ENCODE results near the gene VCX2.
"Not testable (repeated sequence)": the region's sequence is repeated elsewhere in the genome, so short reads cannot be mapped to it uniquely, and the experiment has no call there.

VCX2 gene

GRCh38 chrX:8141896-8142295, 29.2 kb downstream of the VCX2 start:
- Mint-ChIP-seq H3K27me3 (no peaks in the 10 kb centered on the region), H3K4me1 (ENCODE audit: low read depth) (no peaks in the 10 kb centered on the region), H3K4me3 (no peak overlapping the region), H3K9me3 (ENCODE audit: low read depth) (no peaks in the 10 kb centered on the region), H3K36me3 (no peaks in the 10 kb centered on the region), H3K27ac (no peak overlapping the region)

- Mint-ChIP-seq H3K27ac (no peak overlapping the region), H3K4me3 (no peak overlapping the region), H3K4me1 (ENCODE audit: low read depth) (no peaks in the 10 kb centered on the region), H3K36me3 (no peaks in the 10 kb centered on the region), H3K9me3 (ENCODE audit: low read depth) (no peaks in the 10 kb centered on the region), H3K27me3 (no peaks in the 10 kb centered on the region)
Measured at GRCh38 chrX:8140986-8141744, 29.9 kb downstream of the VCX2 start.

- Mint-ChIP-seq H3K9me3 (ENCODE audit: low read depth) (no peaks in the 10 kb centered on the region), H3K27ac (no peak overlapping the region), H3K4me1 (ENCODE audit: low read depth) (no peaks in the 10 kb centered on the region), H3K36me3 (no peaks in the 10 kb centered on the region), H3K27me3 (no peaks in the 10 kb centered on the region), H3K4me3 (no peak overlapping the region)
Measured at GRCh38 chrX:8139716-8140115, 31.4 kb downstream of the VCX2 start.

GRCh38 chrX:8138252-8138651, 32.8 kb downstream of the VCX2 start:
- H3K27me3 Mint-ChIP-seq, result no peaks in the 10 kb centered on the region
- no peak overlapping the region for H3K27ac Mint-ChIP-seq
- H3K9me3 Mint-ChIP-seq (ENCODE audit: low read depth), result no peaks in the 10 kb centered on the region
- H3K4me1 Mint-ChIP-seq (ENCODE audit: low read depth), result no peaks in the 10 kb centered on the region
- no peaks in the 10 kb centered on the region for H3K36me3 Mint-ChIP-seq
- no peak overlapping the region for H3K4me3 Mint-ChIP-seq

- H3K9me3 Mint-ChIP-seq (ENCODE audit: low read depth), result no peaks in the 10 kb centered on the region
- H3K4me3 Mint-ChIP-seq, result no peak overlapping the region
- no peaks in the 10 kb centered on the region for H3K4me1 Mint-ChIP-seq (ENCODE audit: low read depth)
- no peak overlapping the region for H3K27ac Mint-ChIP-seq
- no peaks in the 10 kb centered on the region for H3K27me3 Mint-ChIP-seq
- H3K36me3 Mint-ChIP-seq, result peaks cover 3% of the 10 kb centered on the region
Measured at GRCh38 chrX:8126648-8127047, 44.4 kb downstream of the VCX2 start.

- Mint-ChIP-seq H3K27me3 (no peaks in the 10 kb centered on the region), H3K4me3 (no peak overlapping the region), H3K9me3 (ENCODE audit: low read depth) (no peaks in the 10 kb centered on the region), H3K36me3 (peaks cover 3% of the 10 kb centered on the region), H3K4me1 (ENCODE audit: low read depth) (no peaks in the 10 kb centered on the region), H3K27ac (no peak overlapping the region)
Measured at GRCh38 chrX:8126092-8126491, 45.0 kb downstream of the VCX2 start.

GRCh38 chrX:8125566-8125965, 45.5 kb downstream of the VCX2 start:
- H3K36me3 Mint-ChIP-seq, result peaks cover 3% of the 10 kb centered on the region
- H3K27ac Mint-ChIP-seq, result no peak overlapping the region
- no peak overlapping the region for H3K4me3 Mint-ChIP-seq
- no peaks in the 10 kb centered on the region for H3K9me3 Mint-ChIP-seq (ENCODE audit: low read depth)
- H3K4me1 Mint-ChIP-seq (ENCODE audit: low read depth), result no peaks in the 10 kb centered on the region
- no peaks in the 10 kb centered on the region for H3K27me3 Mint-ChIP-seq

- no peak overlapping the region for H3K27ac Mint-ChIP-seq
- H3K27me3 Mint-ChIP-seq, result no peaks in the 10 kb centered on the region
- H3K36me3 Mint-ChIP-seq, result no peaks in the 10 kb centered on the region
- H3K4me3 Mint-ChIP-seq, result no peak overlapping the region
- no peaks in the 10 kb centered on the region for H3K4me1 Mint-ChIP-seq (ENCODE audit: low read depth)
- H3K9me3 Mint-ChIP-seq (ENCODE audit: low read depth), result no peaks in the 10 kb centered on the region
Measured at GRCh38 chrX:8122538-8122937, 48.5 kb downstream of the VCX2 start.

GRCh38 chrX:8121391-8121790, 49.7 kb downstream of the VCX2 start:
- not testable (repeated sequence) for H3K27me3 Mint-ChIP-seq; H3K4me1 Mint-ChIP-seq (ENCODE audit: low read depth); H3K27ac Mint-ChIP-seq; H3K36me3 Mint-ChIP-seq; H3K4me3 Mint-ChIP-seq; H3K9me3 Mint-ChIP-seq (ENCODE audit: low read depth)

Measured in activated naive CD8-positive, alpha-beta T cell (primary cell).